Right atrium auricular region (tissue), 2 donors: ENCODE results near the gene OR52W1. TPM values are rescaled to one million over a fixed set of nuclear protein-coding genes. Genes with fewer than 3 reads are reported as not detected.

Experiments
- DNase-seq: peaks from one replicate; pipeline ENCODE4 v3.0.0-alpha.2; 2019; ENCODE audit warnings: low spot score
- H3K27ac ChIP-seq, 2 donors: fragments of 200-600 bp; sonication (generic); 1 replicate in 1 of 2; 2 replicates in 1 of 2; pipeline ENCODE4 v1.5.1; 2016 to 2019
- H3K27me3 ChIP-seq, 2 donors: fragments of 200-600 bp; sonication (generic); one replicate each; pipeline versions ENCODE4 v1.5.1 to v1.6.0; 2017 to 2019
- H3K36me3 ChIP-seq: fragments of 200-600 bp; sonication (generic); one replicate; pipeline ENCODE4 v1.5.1; 2016
- H3K4me1 ChIP-seq, 2 donors: fragments of 200-600 bp; sonication (generic); one replicate each; pipeline versions ENCODE4 v1.5.1 to v1.6.0; 2017 to 2019
- H3K4me3 ChIP-seq, 2 donors: fragments of 200-600 bp; sonication (generic); 1 replicate in 1 of 2; 2 replicates in 1 of 2; pipeline ENCODE4 v1.5.1; 2017 to 2019; ENCODE audit warnings: mild to moderate bottlenecking in 1 of 2, moderate library complexity in 1 of 2
- H3K9me3 ChIP-seq, 2 donors: fragments of 200-600 bp; sonication (generic); one replicate each; pipeline ENCODE4 v1.5.1; 2019
- CTCF ChIP-seq, 2 donors: fragments of 200-600 bp; sonication (generic); IDR thresholded peaks; one replicate each; pipeline ENCODE4 v1.5.1; 2019; ENCODE audit warnings: antibody characterized with exemption in 2 of 2
- total RNA-seq, 2 donors: library from RNA; depleted of rRNA; stranded (reverse); fragments of >200 nt; gene quantifications; one replicate each; pipeline ENCODE4 v1.1.0, GENCODE V29; 2016

The OR52W1 gene
- total RNA-seq, 2 donors from 2014 or later, result not detected

- Histone ChIP-seq H3K4me3 (no peak overlapping the region), H3K27ac (no peak overlapping the region), H3K36me3 (peaks cover 10% of the 10 kb centered on the region), H3K9me3 (no peaks in the 10 kb centered on the region), H3K4me1 (peaks cover 0 to 27% of the 10 kb centered on the region in 2 donors), H3K27me3 (no peaks in the 10 kb centered on the region)
- DNase-seq, result no peak
- TF ChIP-seq CTCF (IDR thresholded peaks at IDR 0.05), result no peak
Observed at GRCh38 chr11:6228520-6228919, 29.5 kb downstream of the OR52W1 start.

DNA sequence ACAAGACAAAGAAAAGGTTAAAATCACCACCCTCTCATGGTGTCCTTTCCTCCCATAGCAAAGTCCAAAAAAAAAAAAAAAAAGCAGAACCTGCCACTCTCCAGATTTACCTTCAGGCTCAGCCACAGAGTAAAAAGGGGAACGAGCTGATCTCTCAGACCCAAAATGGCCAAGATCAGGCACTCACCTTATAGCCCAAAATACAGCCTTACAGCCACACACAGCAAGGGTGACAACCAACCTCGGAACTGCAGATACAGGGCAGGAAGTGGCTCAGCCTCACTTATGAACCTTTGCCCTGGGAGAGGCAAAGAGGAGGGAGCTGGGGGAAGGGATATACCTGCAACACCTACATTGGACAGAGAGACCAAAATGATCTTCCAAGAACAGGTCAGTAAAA, 30.9 kb downstream of the OR52W1 start:
- Histone ChIP-seq H3K27me3 (no peaks in the 10 kb centered on the region), H3K4me1 (peaks cover 0 to 27% of the 10 kb centered on the region in 2 donors), H3K4me3 (no peak overlapping the region), H3K9me3 (no peaks in the 10 kb centered on the region), H3K27ac (no peak overlapping the region), H3K36me3 (no peaks in the 10 kb centered on the region)
- DNase-seq, result no peak
- no peak for TF ChIP-seq CTCF (IDR thresholded peaks at IDR 0.05)

- H3K36me3 ChIP-seq, result no peaks in the 10 kb centered on the region
- H3K4me3 ChIP-seq, result no peak overlapping the region
- H3K27ac ChIP-seq, result no peak overlapping the region
- no peaks in the 10 kb centered on the region for H3K9me3 ChIP-seq
- no peak for TF ChIP-seq CTCF (IDR thresholded peaks at IDR 0.05)
- DNase-seq, result no peak
- H3K27me3 ChIP-seq, result no peaks in the 10 kb centered on the region
- H3K4me1 ChIP-seq, result peaks cover 0 to 18% of the 10 kb centered on the region in 2 donors
Observed at GRCh38 chr11:6232899-6233298, 33.9 kb downstream of the OR52W1 start.

GRCh38 chr11:6233984-6234386, 35.0 kb downstream of the OR52W1 start:
- no peak for DNase-seq
- TF ChIP-seq CTCF (IDR thresholded peaks at IDR 0.05), result no peak
- Histone ChIP-seq H3K36me3 (no peaks in the 10 kb centered on the region), H3K27ac (peak overlapping the region; percentile 82 to 84), H3K27me3 (no peaks in the 10 kb centered on the region), H3K9me3 (no peaks in the 10 kb centered on the region), H3K4me1 (peaks cover 0 to 18% of the 10 kb centered on the region in 2 donors), H3K4me3 (peak overlapping the region; percentile 74 to 78)

DNA sequence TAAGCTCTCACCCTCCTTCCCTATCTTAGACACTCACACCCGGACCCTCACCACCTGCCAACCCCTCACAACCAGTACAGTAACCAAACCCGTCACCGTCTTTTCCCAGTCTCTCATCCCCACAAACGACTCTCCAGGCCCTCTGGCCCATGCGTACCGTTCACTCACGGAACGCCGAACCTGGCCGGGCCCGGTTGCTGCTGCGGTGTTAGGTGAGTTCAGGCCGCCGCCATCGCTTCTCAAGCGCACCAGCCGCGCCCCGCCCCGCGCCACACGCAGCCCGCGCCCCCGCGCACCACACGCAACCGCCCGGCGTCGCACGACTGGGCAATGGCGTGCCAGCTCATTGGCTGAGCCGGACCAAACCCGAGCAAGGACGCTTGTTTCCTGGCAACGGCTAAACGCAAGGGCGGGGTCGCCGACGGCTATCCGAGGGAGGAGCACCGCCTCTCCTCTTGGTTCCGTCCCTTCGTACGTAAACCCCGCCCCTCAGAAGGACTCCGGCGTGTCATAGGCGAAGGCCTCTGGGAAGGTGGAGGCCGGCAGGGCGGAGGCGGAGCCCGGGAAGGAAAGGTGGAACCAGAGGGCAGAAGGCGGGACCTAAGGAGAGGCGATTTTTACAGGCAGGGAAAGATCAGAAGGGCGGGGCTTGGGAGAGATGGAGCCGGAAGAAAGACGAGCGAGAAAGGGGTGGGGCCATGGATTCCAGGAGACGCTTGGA, 35.5 kb downstream of the OR52W1 start, which contains the start of gene FHIP1B:
TSS of gene FHIP1B (minus strand) at position 250 of the 721 bp plus-strand sequence. CDS start 10,120 bp downstream, outside the sequence.
- peak within 1 kb of the TSS; percentile 84 for H3K27ac ChIP-seq
- no peaks in the 10 kb centered on the region for H3K36me3 ChIP-seq
- peak within 1 kb of the TSS; percentile 74 to 78 for H3K4me3 ChIP-seq
- TF ChIP-seq CTCF (IDR thresholded peaks at IDR 0.05), result no peak
- H3K4me1 ChIP-seq, result peaks cover 0 to 18% of the 10 kb centered on the region in 2 donors
- H3K9me3 ChIP-seq, result no peaks in the 10 kb centered on the region
- no peaks in the 10 kb centered on the region for H3K27me3 ChIP-seq
- peak; percentile 99 for DNase-seq
